NAMALWA (cell line): ENCODE data around the gene MBD3.

Experiments used
- DNase-seq: peaks from one replicate; pipeline ENCODE4 v3.0.0-alpha.2; 2015; ENCODE audit warnings: low spot score

Gene MBD3

GRCh38 chr19:1598777-1599459, 6.3 kb upstream of the MBD3 start:
- no peak for DNase-seq

- DNase-seq: no peak
These were observed 772 bp upstream of the MBD3 start for GRCh38 chr19:1593501-1593772.

- peak; percentile 91 for DNase-seq
These were observed 476 bp downstream of the MBD3 start for GRCh38 chr19:1592024-1592754.

DNA sequence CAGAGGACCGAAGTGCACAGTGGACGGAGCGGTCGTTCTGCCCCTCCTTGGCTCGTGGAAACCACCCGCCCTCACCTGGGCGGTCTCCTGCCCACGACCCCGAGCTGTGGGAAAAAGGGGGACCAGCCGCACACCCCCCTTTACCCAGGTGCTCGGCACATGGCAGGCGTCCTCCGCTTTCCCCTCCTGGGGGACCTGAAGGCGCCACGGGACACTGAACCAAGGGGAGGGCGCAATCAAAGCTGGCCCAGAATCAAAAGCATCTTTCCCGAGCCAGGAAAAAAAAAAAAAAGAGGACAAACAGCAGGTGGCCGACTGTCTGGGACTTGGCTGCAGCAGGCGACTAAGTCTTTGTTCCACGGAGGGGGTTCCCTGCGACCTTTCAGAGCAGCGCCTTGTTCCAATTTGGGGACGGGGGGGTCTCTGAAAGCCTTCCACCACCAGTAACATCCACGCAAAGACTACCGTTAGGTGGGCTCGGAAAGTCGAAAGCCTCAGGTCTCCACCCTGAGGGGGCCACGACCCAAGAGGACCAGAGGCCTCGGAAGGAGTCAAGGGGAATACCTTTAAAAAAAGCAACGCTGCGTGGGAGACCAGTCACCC, 1.1 kb downstream of the MBD3 start:
- peak; percentile 41 for DNase-seq

DNA sequence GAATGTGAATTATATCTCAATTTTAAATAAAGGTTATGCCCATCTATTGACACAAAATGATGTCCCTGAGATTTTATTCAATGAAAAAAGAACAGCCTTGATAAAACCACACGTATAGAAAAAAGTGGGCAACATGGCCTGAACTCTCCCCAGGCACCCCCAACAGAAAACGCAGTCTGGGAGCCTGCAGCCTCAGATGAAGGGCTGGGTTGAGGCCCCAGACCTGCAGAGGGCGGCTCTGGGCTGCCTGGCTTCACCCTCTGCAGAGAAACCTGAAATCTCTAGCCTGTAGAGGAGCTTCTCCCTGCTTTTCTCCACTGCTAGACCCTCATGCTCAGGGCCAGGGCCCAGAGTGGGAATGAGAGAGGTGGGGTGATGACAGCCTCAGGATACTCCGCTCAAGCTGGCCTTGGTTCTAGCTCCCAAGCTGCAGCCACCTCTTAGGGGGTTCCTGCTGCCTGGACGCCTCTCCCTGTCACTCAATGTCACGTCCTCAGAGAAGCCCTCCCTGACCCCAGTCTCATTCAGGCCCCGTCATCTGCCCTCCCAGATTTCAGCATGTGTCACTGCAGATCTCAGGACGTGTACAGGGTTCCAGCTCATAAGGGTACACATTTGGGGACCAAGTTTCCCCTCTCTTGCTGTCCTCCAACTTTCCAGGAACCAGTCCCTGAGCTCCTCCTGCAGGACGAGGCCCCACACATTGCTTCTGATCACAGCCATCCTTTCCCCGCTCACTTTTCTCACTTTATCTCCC, 1.8 kb downstream of the MBD3 start:
- peak; percentile 75 for DNase-seq

- no peak for DNase-seq
These were observed 4.8 kb downstream of the MBD3 start for GRCh38 chr19:1587872-1588271.

- DNase-seq: no peak
These were observed 7.5 kb downstream of the MBD3 start for GRCh38 chr19:1585243-1585580.

- no peak for DNase-seq
These were observed 8.0 kb downstream of the MBD3 start for GRCh38 chr19:1584500-1585242.

- no peak for DNase-seq
These were observed 10.5 kb downstream of the MBD3 start for GRCh38 chr19:1582201-1582600.

DNA sequence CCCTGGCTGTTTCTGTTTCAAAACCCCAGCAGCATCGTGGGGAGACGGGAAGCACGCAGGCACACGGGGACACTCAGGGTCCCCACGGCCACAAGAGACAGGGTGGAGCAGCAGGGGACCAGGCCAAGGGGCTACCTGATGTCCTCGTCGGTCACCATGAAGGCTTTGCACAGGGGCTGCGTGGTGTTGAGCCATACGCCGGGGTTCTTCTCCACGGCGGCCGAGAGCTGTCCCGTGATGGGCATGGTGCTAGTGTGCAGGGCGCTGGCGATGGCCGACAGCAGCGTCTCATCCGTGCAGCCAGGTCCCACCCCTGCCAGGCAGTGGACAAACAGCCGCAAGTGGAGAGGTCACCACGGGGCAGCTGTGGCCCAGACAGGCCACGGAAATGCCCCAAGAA, 11.7 kb downstream of the MBD3 start:
- no peak for DNase-seq

GRCh38 chr19:1580382-1580781, 12.3 kb downstream of the MBD3 start:
- DNase-seq: no peak

DNA sequence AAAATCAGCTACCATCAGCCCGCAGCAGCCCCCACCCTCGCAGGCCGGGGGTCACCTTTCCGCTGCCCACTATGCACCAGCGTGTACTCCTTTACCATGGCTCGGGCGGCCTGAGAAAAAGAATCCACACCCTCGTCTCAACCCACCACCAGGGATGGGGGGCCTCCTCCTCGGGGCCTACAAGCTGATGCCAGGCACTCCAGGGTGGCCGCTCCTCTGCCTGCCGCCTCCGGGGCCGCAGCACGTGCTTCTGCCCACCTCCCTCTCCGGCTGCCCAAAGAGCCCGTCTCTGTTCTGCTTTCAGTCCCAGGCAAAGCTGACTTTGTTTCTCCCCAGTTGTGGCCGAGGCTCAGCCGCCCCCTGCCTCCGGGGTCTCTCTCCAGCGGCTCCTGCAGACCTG, 13.4 kb downstream of the MBD3 start:
- no peak for DNase-seq

DNA sequence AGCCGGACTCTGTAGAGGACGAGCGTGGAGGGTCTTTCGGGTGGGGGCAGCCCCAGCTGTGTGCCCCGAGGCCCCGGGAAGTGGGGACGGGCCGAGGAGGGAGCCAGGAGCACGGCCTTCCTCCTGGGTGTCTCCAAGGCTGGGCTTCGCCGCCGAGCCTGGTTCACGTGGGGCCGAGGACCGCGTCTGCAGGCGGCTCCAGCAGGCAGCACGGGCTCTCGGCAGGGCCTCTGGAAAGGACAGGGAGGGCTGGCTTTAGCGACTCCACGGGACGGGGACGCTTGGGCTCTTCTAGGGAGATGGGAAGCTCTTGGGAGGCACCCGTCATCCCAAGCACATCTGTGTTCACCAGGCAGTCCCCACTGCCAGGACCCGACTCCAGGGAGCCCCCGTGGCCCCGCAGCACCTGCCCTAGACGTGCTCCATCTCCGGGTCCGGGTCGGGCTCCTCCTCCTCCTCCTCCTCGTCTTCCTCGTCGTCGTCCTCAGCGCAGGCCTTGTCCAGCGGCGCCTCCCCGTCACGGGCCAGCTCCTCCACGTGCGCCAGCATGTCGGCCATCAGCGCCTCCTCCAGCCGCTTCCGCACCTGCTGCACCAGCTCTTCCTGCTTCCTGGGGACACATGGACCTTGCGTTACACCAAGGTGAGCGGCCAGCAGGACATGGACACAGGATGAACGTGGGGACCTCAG, 14.6 kb downstream of the MBD3 start:
- no peak for DNase-seq

DNA sequence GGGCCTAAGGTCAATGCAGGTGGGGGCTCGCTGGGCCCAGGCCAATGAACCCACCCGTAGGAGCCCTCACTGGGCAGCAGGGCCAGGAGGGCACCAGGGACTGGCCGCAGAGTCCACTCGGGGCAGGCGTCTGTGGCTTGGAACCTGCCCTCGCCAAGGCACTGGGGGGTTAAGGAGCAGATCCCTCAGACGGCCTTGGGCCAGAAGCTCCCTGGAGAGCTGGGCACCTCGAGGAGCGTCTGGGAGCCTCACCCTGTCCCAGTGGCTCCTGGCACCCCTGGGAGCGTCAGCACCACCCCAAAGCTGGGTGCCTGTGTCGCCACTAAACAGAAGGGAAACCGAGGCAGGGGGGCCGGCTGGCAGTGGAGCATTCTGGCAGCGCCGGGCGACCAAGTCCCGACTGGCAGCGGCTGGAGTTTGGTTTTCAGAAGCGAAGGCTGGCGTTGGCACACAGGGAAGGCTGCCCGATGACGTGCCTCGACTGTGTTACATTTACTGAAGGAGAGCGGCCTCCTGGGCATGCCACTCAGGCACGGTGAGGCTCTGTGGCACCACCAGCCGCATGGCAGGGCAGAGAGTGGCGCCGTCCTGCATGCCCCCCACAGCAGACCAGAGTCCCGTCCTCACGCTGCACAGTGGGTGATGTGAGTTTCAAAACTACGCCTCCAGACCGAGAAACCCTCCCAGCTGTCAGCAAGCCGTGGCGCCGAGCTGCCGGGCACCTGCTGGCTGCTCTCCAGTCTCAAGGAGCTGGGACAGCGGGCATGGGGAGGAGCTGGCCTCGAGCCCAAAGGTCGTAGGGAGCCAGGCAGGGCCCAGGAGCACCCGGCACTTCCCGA, 15.4 kb downstream of the MBD3 start:
- no peak for DNase-seq

DNA sequence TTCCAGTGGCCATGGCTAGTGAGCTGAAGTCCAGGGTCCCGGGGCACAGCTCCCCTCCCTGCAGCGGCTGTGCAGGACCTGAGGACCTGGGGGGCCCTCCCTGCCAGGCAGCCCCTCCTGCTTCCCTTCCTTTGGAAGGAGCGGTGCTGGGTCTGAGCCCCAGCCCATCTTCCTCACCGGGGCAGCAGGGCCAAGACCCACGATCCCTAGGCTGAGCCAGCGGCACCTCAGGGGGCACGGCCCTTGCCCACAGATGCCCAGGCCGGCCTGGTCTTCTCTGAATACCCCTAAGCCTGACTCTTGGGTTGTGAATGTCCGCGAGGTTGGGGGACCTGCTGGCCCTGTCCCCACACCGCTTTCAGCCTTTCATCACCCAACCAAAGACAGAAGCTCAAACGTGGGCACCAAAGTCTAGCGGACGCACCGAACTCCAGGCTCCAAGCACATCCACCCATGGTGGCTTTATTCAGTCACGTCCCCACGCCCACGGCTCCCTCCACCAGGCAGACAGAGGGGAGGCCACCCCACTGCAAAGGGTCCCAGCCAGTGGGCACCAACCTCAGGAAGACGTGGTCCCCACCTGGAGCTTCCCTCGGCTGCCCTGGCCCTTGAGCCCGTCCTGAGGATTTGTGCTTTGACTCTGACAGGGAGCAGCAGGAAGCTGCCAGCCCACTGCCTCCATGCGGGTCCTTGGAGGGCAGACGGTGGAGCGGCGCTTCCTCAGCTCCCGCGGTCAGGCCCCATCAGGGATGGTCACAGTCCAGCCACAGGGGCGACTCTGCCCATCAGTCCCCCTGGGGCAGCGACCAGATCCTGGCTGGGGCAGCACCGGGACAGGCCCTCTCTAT, 16.2 kb downstream of the MBD3 start:
- no peak for DNase-seq

GRCh38 chr19:1575323-1576241, 17.1 kb downstream of the MBD3 start:
- DNase-seq: no peak

DNA sequence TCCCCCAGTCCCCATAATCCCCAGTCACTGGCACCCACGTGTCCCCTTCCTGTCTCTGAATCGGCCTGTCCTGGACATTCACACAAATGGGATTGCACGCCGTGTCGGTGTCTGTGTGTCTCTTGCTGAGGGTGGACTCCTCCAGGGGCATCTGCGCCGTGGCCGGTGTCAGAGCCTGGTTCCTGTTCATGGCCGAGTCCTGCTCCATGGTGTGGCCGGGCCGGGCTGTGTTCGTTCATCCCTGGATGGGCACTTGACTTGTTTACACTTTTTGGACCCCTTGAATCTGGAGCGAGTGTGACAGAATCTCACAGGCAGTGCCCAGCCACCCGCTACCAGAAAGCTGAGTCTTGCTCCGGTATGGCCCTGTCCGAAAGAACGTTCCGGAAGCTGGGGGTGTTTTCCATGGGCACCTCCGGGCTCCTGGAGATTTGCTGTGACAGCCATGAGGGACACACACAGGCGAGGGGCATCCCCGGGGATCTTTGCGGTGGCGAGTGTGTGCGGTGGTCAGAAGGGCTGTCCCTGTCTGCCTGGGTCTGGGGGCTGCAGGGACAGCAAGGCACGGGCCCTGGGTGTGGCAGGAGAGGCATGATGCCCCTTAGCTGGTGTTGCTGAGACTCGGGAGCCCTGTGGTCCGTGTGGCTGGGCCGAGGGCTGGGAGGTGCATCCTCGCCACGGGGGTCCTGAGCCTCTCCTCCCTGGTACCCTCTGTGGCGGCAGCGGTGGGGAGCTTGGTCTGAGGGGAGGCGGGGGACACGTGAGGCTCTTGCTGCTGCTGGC, 18.1 kb downstream of the MBD3 start:
- no peak for DNase-seq

DNA sequence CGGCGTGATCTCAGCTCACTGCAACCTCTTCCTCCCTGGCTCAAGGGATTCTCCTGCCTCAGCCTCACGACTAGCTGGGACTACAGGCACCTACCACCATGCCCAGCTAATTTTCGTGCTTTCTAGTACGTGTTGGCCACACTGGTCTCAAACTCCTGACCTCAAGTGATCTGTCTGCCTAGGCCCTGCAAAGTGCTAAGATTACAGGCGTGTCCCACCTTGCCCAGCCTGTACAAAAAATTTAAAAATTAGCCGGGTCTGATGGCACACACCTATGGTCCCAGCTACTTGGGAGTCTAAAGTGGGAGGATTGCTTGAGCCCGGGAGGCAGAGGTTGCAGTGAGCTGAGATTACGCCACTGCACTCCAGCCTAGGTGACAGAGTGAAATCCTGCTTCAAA, 19.9 kb downstream of the MBD3 start:
- no peak for DNase-seq
